SK-N-DZ (cell line): ENCODE measurements around the gene PTOV1. TPM values are rescaled to one million over a fixed set of nuclear protein-coding genes. Genes with fewer than 3 reads are reported as not detected.

Experiments
- DNase-seq: peaks from one replicate; pipeline ENCODE4 v3.0.0-alpha.2; 2015; ENCODE audit warnings: low spot score
- polyA plus RNA-seq, 2 experiments: library from polyadenylated mRNA; depleted of rRNA; stranded (reverse); fragments of >200 nt; gene quantifications; 2 replicates each; pipeline ENCODE4 v1.2.3, GENCODE V29; 2014

The PTOV1 gene
- 131 and 164 TPM in 2 replicates for polyA plus RNA-seq (2014; cell fraction: cytosol; rRNA removed)
- polyA plus RNA-seq (2014; cell fraction: nucleus; rRNA removed) = 365 and 432 TPM in 2 replicates

GRCh38 chr19:49850487-49851342 is at the start of gene PTOV1:
Gene PTOV1, plus strand, starts transcription at chr19:49851159.
- DNase-seq = peak; percentile 88

GRCh38 chr19:49801401-49801888 is 49.5 kb upstream of the PTOV1 start:
- no peak for DNase-seq

- peak; percentile 86 for DNase-seq
Observed at GRCh38 chr19:49801966-49802661, 48.8 kb upstream of the PTOV1 start.

GRCh38 chr19:49802836-49803528 is 48.0 kb upstream of the PTOV1 start:
- DNase-seq = no peak

GRCh38 chr19:49803529-49803856 is 47.5 kb upstream of the PTOV1 start:
- DNase-seq = no peak

GRCh38 chr19:49805822-49806619 is 44.9 kb upstream of the PTOV1 start:
- no peak for DNase-seq

- DNase-seq = no peak
Observed at GRCh38 chr19:49806620-49806959, 44.4 kb upstream of the PTOV1 start.

- no peak for DNase-seq
Observed at GRCh38 chr19:49807058-49807903, 43.7 kb upstream of the PTOV1 start.

- DNase-seq = no peak
Observed at GRCh38 chr19:49807904-49808675, 42.9 kb upstream of the PTOV1 start.

- peak; percentile 67 for DNase-seq
Observed at GRCh38 chr19:49808711-49809159, 42.2 kb upstream of the PTOV1 start.

GRCh38 chr19:49809160-49809940 is 41.6 kb upstream of the PTOV1 start:
- DNase-seq = no peak

- no peak for DNase-seq
Observed at GRCh38 chr19:49809941-49810389, 41.0 kb upstream of the PTOV1 start.

GRCh38 chr19:49811328-49811727 is 39.6 kb upstream of the PTOV1 start:
- no peak for DNase-seq

- no peak for DNase-seq
Observed at GRCh38 chr19:49812452-49812996, 38.4 kb upstream of the PTOV1 start.

GRCh38 chr19:49812997-49813861 is 37.7 kb upstream of the PTOV1 start, which contains the start of gene FUZ:
Gene FUZ, minus strand, starts transcription at chr19:49813292. Its CDS starts 186 bp downstream, at chr19:49813106.
- peak; percentile 97 for DNase-seq

GRCh38 chr19:49814010-49814409 is 36.9 kb upstream of the PTOV1 start:
- DNase-seq = no peak

- DNase-seq = no peak
Observed at GRCh38 chr19:49816590-49816989, 34.4 kb upstream of the PTOV1 start.
